Chondrocyte (in vitro differentiated cells): Measurements from ENCODE around the gene NMUR2. TPM values are rescaled to one million over a fixed set of nuclear protein-coding genes. Genes with fewer than 3 reads are reported as not detected.

Experiments
- DNase-seq: peaks from one replicate; pipeline ENCODE4 v3.0.0; 2021; ENCODE audit warnings: mixed read lengths, low spot score
- H3K27ac Mint-ChIP-seq: one replicate; pipeline ENCODE4 v1.8.0; 2021; ENCODE audit warnings: mild to moderate bottlenecking, moderate library complexity, mixed read lengths; ENCODE audit not compliant: unreplicated experiment
- H3K27me3 Mint-ChIP-seq: 2 replicates; pipeline ENCODE4 v1.8.0; 2021; ENCODE audit warnings: low read depth, mixed read lengths
- H3K36me3 Mint-ChIP-seq: 2 replicates; pipeline ENCODE4 v1.8.0; 2021; ENCODE audit warnings: low read depth, mixed read lengths
- H3K4me1 Mint-ChIP-seq: 2 replicates; pipeline ENCODE4 v1.8.0; 2021; ENCODE audit warnings: low read depth, mild to moderate bottlenecking, mixed read lengths
- H3K4me3 Mint-ChIP-seq: one replicate; pipeline ENCODE4 v1.8.0; 2021; ENCODE audit warnings: mild to moderate bottlenecking, moderate library complexity, mixed read lengths; ENCODE audit not compliant: unreplicated experiment
- H3K9me3 Mint-ChIP-seq: 2 replicates; pipeline ENCODE4 v1.8.0; 2021; ENCODE audit warnings: low read depth, mixed read lengths
- CTCF ChIP-seq: fragments of 200-600 bp; sonication (generic); IDR thresholded peaks from 2 replicates; pipeline ENCODE4 v1.5.0; 2021; ENCODE audit warnings: antibody characterized with exemption, mild to moderate bottlenecking, moderate library complexity
- total RNA-seq: library from RNA; stranded (reverse); gene quantifications from 3 replicates; pipeline ENCODE4 v1.2.1, GENCODE V29; 2021

The NMUR2 gene
- total RNA-seq, 1 donor from 2014 or later = not detected

GRCh38 chr5:152376886-152377285 is 28.2 kb downstream of the NMUR2 start:
- Mint-ChIP-seq H3K36me3 (no peaks in the 10 kb centered on the region), H3K4me3 (no peak overlapping the region), H3K4me1 (no peaks in the 10 kb centered on the region), H3K9me3 (no peaks in the 10 kb centered on the region), H3K27me3 (peaks cover 5% of the 10 kb centered on the region), H3K27ac (no peak overlapping the region)
- no peak for TF ChIP-seq CTCF
- no peak for DNase-seq

- H3K4me3 Mint-ChIP-seq = no peak overlapping the region
- H3K36me3 Mint-ChIP-seq = no peaks in the 10 kb centered on the region
- no peak for DNase-seq
- no peaks in the 10 kb centered on the region for H3K4me1 Mint-ChIP-seq
- no peak for TF ChIP-seq CTCF
- peaks cover 5% of the 10 kb centered on the region for H3K27me3 Mint-ChIP-seq
- H3K9me3 Mint-ChIP-seq = no peaks in the 10 kb centered on the region
- no peak overlapping the region for H3K27ac Mint-ChIP-seq
Measured at GRCh38 chr5:152374711-152375275, 30.3 kb downstream of the NMUR2 start.

- TF ChIP-seq CTCF = no peak
- H3K4me3 Mint-ChIP-seq = no peak overlapping the region
- DNase-seq = no peak
- no peaks in the 10 kb centered on the region for H3K36me3 Mint-ChIP-seq
- H3K4me1 Mint-ChIP-seq = no peaks in the 10 kb centered on the region
- peaks cover 5% of the 10 kb centered on the region for H3K27me3 Mint-ChIP-seq
- H3K27ac Mint-ChIP-seq = no peak overlapping the region
- H3K9me3 Mint-ChIP-seq = no peaks in the 10 kb centered on the region
Measured at GRCh38 chr5:152372875-152373274, 32.2 kb downstream of the NMUR2 start.

GRCh38 chr5:152369298-152369697 is 35.8 kb downstream of the NMUR2 start:
- Mint-ChIP-seq H3K4me1 (no peaks in the 10 kb centered on the region), H3K4me3 (no peak overlapping the region), H3K9me3 (no peaks in the 10 kb centered on the region), H3K36me3 (no peaks in the 10 kb centered on the region), H3K27ac (no peak overlapping the region), H3K27me3 (no peaks in the 10 kb centered on the region)
- TF ChIP-seq CTCF = no peak
- DNase-seq = no peak

- Mint-ChIP-seq H3K9me3 (no peaks in the 10 kb centered on the region), H3K27ac (no peak overlapping the region), H3K27me3 (no peaks in the 10 kb centered on the region), H3K36me3 (no peaks in the 10 kb centered on the region), H3K4me1 (no peaks in the 10 kb centered on the region), H3K4me3 (no peak overlapping the region)
- DNase-seq = no peak
- no peak for TF ChIP-seq CTCF
Measured at GRCh38 chr5:152367554-152367953, 37.5 kb downstream of the NMUR2 start.
